ENCODE data around the gene EXOSC5. TPM values are rescaled to one million over a fixed set of nuclear protein-coding genes. Genes with fewer than 3 reads are reported as not detected.

EXOSC5 gene
- total RNA-seq, result 18.4 and 20.7 TPM in 2 replicates

DNA sequence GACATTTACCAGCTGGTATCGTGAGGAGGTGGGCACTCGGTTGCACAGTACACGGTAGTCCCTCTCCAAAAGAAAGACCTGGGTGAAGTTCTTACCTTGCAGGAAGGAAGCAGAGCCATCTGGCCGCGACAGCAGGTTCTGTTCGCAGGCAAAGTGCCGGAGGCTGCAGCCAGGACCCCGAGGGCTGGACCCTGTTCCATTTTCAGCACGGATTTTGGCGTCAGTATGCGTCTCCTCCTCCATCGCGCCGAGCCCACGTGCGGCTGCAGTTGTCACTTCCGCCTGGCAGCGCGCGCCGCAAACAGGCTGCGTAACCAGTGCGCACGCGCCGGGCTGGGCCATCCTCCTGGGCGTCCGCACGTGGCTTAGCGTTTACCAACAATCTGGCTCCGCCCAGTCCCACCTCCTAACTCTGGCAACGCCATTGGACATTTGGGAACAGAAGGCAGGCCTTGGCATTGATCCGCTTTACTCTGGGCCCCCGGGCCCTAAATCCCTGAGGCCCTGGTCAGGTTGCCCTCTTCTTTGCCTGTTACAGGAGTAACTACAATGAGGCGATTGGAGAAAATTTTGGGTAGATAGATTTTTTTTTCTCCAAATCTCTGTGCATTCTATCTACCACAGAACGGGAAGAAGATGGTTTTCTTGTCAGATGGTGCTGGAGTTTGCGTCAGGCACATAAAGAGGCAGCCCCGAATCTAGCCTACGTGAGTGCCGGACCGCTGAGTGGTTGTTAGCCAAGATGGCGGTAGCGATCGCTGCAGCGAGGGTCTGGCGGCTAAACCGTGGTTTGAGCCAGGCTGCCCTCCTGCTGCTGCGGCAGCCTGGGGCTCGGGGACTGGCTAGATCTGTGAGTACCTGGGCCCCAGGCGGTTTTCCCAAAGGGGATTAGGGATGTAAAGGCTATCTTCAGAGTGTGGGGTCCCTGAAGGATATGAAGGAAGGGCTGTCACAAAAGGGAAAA lies at the start of gene EXOSC5, which contains the start of gene BCKDHA:
EXOSC5 (minus strand) TSS at position 274 of the 964 bp plus-strand sequence; CDS start at position 243, 31 bp downstream.
BCKDHA (plus strand) TSS at position 733 of the 964 bp plus-strand sequence; CDS start at position 743, 10 bp downstream.

DNA sequence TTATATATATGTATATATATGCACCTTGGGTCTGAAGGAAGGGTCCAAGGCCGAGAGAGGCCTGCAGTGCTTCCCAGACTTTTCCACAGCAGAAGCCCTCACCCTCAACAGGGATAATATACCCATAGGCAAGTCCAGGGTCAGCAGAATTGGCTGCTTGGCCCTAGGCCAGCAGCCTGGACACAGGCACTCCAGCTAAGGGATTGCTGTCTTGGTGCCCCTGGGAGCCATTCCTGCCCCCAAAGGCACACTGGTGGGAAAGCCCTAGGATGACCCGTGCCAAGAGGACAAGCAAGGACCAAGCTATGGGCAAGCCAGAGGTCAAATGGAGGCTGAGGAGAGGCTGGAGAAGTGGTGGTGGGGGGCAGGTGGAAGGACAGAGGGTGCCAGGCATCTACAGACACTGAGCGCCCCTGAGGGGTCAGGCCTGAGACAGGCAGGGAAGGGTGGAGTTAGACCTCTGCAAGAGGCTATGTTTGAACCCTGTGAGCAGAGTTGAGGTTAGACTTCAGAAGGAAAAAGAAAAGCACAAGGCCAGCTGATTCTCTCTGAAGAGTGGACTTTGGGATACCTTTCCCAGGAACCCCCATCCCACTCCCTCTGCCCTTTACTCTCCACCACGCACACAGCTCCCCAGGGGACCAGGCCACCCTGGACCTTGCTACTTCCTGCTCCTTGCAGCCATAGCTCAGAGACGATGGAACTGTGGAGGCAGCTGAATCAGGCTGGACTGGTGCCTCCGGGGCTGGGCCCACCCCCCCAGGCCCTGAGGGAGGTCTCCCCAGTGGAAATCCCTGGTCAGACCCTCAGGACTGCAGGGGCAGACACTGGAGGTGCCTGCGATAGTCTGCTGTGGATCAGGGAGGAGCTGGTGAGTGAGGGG lies 45.6 kb upstream of the EXOSC5 start, which contains the start of gene ERICH4:
ERICH4 (plus strand) TSS at position 684 of the 883 bp plus-strand sequence; CDS start at position 698, 14 bp downstream.

DNA sequence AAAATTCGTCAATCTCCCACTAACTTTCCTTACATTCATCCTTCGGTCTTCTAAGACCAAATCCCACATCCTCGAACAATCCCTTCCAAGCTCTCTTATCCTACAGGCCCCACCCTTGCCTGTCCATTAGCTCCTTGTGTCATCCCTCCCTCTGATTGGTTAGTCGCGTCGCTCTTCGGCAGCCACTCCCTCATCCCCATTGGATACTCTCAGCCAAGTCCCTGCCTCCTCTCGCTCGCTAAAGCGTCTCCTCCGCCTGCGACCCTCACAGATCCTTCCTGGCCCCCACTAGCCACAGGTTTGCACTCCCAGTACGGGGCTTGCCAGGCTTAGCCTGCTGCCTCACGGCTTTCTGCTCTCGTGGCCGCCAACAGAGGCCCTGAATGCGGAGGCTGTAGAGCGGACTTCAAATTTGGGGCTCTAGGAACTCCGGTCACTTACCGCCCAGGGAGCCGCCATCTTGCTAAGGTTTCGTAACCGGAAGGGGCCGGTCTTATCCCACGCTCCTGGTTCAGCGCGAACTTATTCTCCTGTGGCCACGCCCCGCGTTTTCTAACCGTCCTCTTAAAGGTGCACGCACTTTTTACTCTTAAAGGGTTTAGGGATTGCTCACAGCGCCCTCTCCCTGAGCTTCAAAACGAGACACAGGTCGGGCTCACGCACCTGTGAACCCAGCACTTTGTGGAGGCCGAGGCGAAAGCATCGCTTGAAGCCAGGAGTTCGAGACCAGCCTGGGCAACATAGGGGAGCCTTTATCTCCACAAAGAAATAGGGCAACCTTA lies 42.5 kb upstream of the EXOSC5 start, which contains the start of gene DMAC2:
DMAC2 (minus strand) TSS at position 472 of the 782 bp plus-strand sequence; CDS start at position 459, 13 bp downstream.

DNA sequence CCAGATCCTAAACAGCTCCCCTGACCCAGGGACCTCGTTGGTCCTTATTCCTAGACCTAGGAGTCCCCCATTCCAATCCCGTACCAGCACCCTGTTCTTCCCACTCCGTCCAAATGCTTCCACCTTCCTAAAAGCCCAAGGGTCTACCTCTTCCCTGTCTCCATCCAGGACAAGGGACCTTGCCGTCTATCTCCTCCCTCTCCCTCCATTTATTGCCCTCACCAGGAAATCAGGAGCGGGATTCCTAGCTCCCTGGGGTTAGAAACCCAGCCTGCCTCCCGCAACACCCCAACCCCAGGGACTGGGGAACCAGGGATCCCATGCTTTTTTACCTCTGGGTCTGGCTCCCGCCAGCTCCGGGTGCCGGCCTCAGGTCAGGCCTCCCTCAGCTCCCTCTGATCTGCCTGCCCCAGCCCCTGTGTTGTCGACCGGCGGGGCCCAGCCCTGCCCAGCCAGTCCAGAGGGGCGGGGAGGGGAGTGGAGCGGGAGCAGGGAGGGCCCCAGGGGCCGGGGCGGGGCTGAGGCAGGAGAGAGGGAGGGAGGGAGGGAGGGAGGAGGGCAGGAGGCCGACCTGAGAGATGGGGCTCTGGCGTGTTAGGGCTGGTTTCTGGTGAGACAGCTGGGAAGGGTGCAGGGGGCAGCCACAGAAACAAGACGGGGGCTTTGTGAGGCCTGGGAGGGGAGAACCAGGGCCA lies 29.9 kb upstream of the EXOSC5 start, which contains the start of gene B3GNT8:
B3GNT8 (minus strand) TSS at position 423 of the 695 bp plus-strand sequence. CDS start 596 bp downstream, outside the sequence.

DNA sequence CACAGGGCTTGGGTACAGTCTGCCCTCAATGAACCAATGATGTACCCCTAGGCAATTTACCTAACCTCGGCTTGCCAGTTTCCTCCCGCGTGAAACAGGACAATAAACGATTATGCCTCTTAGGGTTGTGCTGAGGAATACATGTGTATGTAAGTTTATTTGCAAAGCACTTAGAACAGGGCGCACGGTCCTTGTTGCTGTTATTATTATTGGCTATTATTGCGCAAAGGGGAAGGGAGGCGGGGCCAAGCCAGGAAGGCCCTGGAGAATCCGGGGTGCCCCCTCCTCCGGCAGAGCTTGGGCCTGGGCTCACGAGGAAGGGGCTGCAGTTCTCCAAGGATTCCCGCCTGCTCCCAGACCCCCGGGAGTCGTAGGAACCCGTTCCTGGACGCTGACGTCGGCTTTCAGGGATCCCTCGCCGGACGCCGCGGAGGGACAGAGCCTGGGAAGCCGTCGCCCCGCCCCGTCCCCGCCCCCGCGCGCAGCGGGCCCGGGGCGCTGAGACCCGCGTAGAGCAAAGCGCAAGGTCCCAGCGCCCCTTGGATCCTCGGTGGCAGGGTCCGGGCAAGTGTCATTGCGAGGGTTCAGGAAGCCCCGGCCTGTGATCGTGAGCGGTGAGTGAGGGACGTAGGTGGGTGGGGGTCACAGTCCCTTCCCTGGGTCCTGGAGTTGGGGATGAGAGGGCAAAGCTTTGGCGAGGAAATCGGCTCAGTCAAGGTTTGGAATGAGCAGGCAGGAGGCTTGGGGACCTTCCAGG lies 20.7 kb downstream of the EXOSC5 start, which contains the start of gene TMEM91:
TMEM91 (plus strand) TSS at position 293 of the 757 bp plus-strand sequence. CDS start 1,777 bp downstream, outside the sequence.

DNA sequence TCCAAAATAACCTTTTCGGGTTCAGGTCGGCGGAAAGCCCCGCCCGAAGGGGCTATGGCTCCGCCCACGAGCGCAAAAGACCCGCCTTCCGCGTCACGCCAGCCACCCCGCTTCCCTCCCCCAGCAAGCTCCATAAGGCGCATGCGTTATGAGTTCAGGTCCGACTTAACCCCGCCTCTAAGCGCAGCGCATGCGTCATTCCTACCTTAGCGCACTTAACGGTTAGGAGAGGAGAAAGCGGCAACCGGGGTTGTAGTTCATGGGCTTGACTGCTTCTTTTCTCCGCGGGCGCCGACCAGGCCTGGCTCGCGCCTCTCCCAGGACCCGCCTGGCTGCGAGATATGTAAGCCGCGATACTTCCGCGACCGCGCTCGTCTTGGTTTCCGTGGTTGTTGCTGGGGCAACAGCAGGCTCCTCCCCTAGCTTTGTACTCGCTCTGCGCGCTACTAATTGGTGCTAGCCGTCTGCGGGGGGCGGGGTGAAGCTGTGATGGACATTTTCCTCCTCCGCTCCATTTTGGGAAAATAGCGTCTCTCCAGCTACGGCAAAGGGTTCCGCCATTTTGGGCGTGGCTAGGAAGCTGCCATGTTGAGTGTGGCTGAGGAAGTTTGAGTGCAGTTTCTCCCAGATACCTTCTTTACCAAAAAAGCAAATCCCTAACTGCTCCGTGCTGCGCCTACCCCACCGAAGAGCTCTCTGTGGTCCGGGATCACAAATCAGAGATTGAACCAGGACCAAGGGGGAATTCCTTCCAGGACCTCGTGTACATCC lies 33.2 kb downstream of the EXOSC5 start, which contains the start of gene B9D2:
B9D2 (minus strand) TSS at position 397 of the 771 bp plus-strand sequence. CDS start 630 bp downstream, outside the sequence.

DNA sequence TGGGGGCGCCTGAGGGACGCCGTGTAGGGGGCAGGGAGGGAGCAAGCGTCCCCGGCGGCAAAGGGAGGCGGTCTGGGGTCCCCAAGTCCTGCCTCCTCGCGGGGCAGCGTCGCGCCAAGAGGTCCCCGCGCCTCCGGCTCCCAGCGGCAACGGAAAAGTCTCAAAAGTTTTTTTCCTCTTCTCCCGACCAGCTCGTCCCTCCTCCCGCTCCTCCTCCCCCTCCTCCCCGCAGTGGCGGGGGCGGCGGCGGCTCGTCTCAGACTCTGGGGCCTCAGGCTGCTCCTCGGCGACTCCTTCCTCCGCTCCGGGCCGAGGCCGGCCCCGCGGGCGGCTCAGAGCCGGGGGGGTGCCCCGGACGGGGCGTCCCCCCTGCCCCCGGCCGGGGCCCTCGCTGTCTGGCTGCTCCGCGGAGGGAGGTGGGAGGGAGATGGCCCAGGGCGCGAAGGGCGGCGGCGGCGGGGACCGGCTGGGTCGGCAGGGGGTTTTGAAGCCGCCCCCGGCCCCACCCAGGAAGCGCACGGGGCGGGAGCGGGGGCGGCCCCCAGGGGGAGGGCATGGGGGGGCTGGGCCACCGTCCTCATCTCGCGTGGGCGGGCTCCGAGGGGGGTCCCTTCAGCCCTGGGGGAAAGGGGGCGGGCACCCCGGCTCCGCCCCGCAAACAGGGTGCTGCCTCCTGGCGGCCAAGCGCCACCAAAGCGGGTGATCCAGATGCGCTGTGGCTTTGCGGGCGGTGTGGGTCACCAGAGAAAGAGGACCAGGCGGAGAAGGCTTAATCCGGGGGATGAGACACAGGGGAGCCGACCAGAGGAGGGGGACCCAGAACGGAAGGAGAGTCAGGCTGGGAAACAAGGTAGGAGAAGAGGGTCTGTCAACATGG lies 43.5 kb downstream of the EXOSC5 start, which contains the start of gene TGFB1:
TGFB1 (minus strand) TSS at position 457 of the 877 bp plus-strand sequence. CDS start 878 bp downstream, outside the sequence.

Other genes starting within 250 kb of the EXOSC5 start
- gene CYP2S1, start 204.1 kb downstream of the EXOSC5 start, total RNA-seq, result 0.09 and 0.70 TPM in 2 replicates
- gene AXL, start 178.1 kb downstream of the EXOSC5 start, total RNA-seq, result 75.6 and 94.9 TPM in 2 replicates
- gene HNRNPUL1, start 133.0 kb downstream of the EXOSC5 start, total RNA-seq, result 96.9 and 108 TPM in 2 replicates
- 10.6 and 18.0 TPM in 2 replicates for gene CCDC97, start 87.2 kb downstream of the EXOSC5 start, total RNA-seq
- gene TGFB1, start 43.4 kb downstream of the EXOSC5 start, total RNA-seq, result 27.4 and 28.7 TPM in 2 replicates
- 5.1 and 9.4 TPM in 2 replicates for gene B9D2, start 33.2 kb downstream of the EXOSC5 start, total RNA-seq
- 4.1 and 16.9 TPM in 2 replicates for gene TMEM91, start 20.8 kb downstream of the EXOSC5 start, total RNA-seq
- gene BCKDHA, start 459 bp upstream of the EXOSC5 start, total RNA-seq, result 14.2 and 23.9 TPM in 2 replicates
- gene B3GNT8, start 30.0 kb upstream of the EXOSC5 start, total RNA-seq, result 1.6 and 4.6 TPM in 2 replicates
- gene DMAC2, start 42.6 kb upstream of the EXOSC5 start, total RNA-seq, result 33.1 and 50.9 TPM in 2 replicates
- gene ERICH4, start 45.8 kb upstream of the EXOSC5 start, total RNA-seq, result not detected in 2 replicates
- not detected in 2 replicates for gene CEACAM21, start 178.8 kb upstream of the EXOSC5 start, total RNA-seq
- gene CEACAM4, start 229.7 kb upstream of the EXOSC5 start, total RNA-seq, result not detected in 2 replicates